ENCODE data around the gene RASSF3. TPM values are rescaled to one million over a fixed set of nuclear protein-coding genes. Genes with fewer than 3 reads are reported as not detected.

The RASSF3 gene
- total RNA-seq, 2 experiments from 2014 or later = 40.4 to 41.6 TPM

DNA sequence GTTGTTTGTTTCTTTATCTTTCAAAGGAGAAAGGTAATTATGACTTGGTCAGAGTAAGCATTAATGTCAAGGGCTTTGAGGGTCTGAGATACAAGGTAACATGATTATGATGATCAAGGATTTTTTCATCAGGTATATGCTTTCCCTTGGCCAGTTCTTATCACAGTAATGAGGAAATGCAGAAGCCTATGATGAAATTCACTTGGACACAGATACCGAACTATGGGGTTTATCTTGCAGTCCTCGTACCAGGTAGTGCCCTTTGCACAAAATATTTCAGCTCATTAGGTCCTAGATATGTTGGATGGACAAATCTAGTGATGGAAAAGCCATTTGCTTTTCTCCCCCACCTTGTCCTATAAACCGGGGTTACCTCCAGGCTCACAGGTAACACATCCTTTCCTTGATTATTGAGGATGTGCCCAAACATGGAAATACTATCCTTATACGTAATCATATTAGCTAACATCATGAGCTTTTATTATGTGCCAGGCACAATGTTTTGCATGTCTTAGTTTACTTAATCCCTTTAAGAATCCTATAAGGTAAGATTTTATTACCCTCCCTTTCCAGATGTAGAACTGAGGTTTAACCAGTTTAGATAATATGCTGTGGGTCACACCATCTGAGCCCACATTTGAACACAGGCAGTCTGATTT is 7.0 kb upstream of the RASSF3 start:
- intact Hi-C loops (cut with micrococcal nuclease) = no loop called here
- TF ChIP-seq, protein P1, sequence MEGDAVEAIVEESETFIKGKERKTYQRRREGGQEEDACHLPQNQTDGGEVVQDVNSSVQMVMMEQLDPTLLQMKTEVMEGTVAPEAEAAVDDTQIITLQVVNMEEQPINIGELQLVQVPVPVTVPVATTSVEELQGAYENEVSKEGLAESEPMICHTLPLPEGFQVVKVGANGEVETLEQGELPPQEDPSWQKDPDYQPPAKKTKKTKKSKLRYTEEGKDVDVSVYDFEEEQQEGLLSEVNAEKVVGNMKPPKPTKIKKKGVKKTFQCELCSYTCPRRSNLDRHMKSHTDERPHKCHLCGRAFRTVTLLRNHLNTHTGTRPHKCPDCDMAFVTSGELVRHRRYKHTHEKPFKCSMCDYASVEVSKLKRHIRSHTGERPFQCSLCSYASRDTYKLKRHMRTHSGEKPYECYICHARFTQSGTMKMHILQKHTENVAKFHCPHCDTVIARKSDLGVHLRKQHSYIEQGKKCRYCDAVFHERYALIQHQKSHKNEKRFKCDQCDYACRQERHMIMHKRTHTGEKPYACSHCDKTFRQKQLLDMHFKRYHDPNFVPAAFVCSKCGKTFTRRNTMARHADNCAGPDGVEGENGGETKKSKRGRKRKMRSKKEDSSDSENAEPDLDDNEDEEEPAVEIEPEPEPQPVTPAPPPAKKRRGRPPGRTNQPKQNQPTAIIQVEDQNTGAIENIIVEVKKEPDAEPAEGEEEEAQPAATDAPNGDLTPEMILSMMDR (IDR thresholded peaks at IDR 0.05) = no peak
- H3K27me3 Mint-ChIP-seq = no peaks in the 10 kb centered on the region

DNA sequence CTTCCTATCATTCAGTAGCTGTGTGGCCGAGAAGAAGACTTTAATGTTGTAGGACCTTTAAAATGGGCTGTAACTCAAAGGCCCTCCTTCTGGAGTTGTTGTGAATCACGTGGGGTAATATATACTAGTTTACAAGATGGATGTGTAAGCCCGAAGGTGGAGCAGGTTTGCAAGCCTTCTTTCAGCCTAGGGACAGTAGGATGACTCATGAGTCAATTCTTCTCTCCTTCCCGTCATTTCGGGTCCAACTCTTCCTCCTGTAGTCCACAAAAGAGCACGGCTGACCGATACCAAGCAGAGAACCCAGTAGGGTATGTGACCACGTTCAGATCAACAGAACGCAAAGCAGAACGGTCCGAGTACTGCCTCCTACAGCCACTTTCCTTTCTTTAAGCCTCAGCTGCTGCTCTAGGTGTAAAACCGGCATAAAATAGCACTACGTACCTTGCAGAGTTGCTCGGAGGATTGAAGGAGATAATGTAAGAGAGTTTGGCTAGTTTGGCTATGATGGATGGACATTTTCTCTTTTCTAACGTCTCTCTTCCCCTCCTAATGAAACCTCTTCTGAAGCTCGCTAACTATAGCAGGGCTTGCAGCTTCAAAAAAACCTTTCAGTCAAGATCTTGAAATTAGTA is 1.3 kb upstream of the RASSF3 start:
- H3K36me3 Mint-ChIP-seq (ENCODE audit: low read depth) = peaks cover 24% of the 10 kb centered on the region
- CTCF ChIA-PET = interaction anchor here (0.8 to 3.9 kb wide), 15 partner anchors 8 to 94 kb away, joined by 3 to 20 read pairs (median 4); no protein-coding TSS in a partner anchor
- DNase-seq = peak; percentile 66
- no peaks in the 10 kb centered on the region for H3K27me3 Mint-ChIP-seq
- H3K9me3 Mint-ChIP-seq = no peaks in the 10 kb centered on the region
- peak overlapping the region; percentile 92 for H3K27ac Mint-ChIP-seq
- peaks cover 23% of the 10 kb centered on the region for H3K4me1 Mint-ChIP-seq (ENCODE audit: low read depth)
- intact Hi-C loops (cut with micrococcal nuclease) = no loop called here
- ATAC-seq = peak; percentile 50
- peak overlapping the region; percentile 80 for H3K4me3 Mint-ChIP-seq
- TF ChIP-seq, protein P1 (IDR thresholded peaks at IDR 0.05) = no peak
- POLR2A ChIA-PET = interaction anchor here (0.8 to 1.7 kb wide), 17 partner anchors 7 to 205 kb away, joined by 3 to 13 read pairs (median 4); partner anchors contain the start of gene XPOT

More for the DNA sequence above, 7.0 kb upstream of the RASSF3 start:
- Mint-ChIP-seq H3K4me3 (no peak overlapping the region), H3K9me3 (no peaks in the 10 kb centered on the region), H3K4me1 (ENCODE audit: low read depth) (peaks cover 18% of the 10 kb centered on the region), H3K36me3 (ENCODE audit: low read depth) (no peaks in the 10 kb centered on the region), H3K27ac (no peak overlapping the region)
- ATAC-seq (no peak), DNase-seq (no peak)
- ChIA-PET CTCF (interaction anchor here (1.4 to 5.0 kb wide), 3 partner anchors 8 to 115 kb away, joined by 3 to 20 read pairs (median 3); no protein-coding TSS in a partner anchor), POLR2A (interaction anchor here (1.4 kb wide), 1 partner anchor 94 kb away, joined by 3 read pairs; no protein-coding TSS in a partner anchor)

DNA sequence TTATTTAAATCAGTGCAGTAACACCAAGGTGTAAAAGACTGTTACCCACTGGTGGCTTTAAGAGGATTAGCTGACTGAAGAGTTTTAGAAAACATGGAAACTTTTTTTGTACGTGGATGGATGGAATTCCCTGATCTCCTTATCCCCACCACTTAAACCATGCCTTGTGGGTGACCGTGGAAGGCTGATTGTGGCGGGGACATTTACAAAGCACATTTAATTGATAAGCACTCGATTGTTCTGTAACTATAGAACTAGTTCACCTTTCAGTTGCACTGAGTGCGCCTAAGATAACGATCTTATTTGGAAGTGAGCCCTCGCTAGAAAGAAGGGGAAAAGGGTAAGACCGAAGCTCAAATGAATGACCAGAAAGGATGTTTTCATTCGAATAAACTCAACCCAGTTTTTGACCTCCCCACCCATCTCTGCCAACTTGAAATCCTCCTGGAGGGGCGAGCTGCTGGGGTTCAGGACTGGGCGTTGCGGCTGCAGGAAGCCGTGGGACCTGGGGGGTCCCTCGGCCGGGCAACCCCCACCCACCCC is 688 bp upstream of the RASSF3 start:
- Mint-ChIP-seq H3K9me3 (no peaks in the 10 kb centered on the region), H3K4me1 (ENCODE audit: low read depth) (peaks cover 28% of the 10 kb centered on the region), H3K27ac (peak overlapping the region; percentile 92), H3K27me3 (no peaks in the 10 kb centered on the region), H3K4me3 (peak overlapping the region; percentile 80), H3K36me3 (ENCODE audit: low read depth) (peaks cover 27% of the 10 kb centered on the region)
- CTCF ChIA-PET = interaction anchor here (0.8 to 3.9 kb wide), 13 partner anchors 8 to 93 kb away, joined by 3 to 20 read pairs (median 4); no protein-coding TSS in a partner anchor
- intact Hi-C loops (cut with micrococcal nuclease) = no loop called here
- ATAC-seq (peak; percentile 3), DNase-seq (no peak)
- POLR2A ChIA-PET = interaction anchor here (0.8 to 2.4 kb wide), 17 partner anchors 9 to 205 kb away, joined by 3 to 13 read pairs (median 5); partner anchors contain the start of gene XPOT
- TF ChIP-seq, protein P1 (IDR thresholded peaks at IDR 0.05) = no peak

DNA sequence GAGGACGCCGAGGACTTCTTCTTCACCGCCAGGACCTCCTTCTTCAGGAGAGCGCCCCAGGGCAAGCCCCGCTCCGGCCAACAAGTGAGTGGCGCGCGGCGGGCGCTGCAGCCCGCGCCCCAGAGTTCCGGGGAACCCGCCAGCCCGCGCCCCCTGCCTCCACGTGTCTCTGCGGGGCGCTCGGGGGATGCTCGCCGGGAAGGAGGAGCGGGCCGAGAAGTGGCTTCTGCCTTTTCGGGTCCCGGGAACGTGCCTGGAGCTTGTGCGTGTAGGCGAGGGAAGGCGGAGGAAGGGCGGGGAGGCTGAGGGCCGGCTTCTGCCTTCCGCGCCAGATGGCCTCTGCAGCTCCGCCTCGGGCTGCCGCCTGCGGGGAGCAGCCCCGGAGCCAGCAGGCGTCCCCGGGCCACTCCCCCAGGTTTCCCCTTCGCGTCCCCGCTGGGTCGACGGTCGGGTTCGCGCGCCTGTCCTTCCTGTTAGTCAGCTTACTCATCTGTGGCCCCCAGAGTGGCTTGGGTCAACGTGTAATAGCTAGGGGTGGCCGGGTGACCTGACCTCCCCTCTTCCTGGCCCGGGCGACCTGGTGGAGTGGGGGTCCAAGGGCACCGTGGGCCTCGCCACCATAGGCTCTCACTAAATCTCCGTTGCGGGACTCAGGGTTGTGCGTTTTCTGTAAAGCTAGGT is 505 bp downstream of the RASSF3 start:
- Mint-ChIP-seq H3K4me3 (peak overlapping the region; percentile 96), H3K9me3 (no peaks in the 10 kb centered on the region), H3K27ac (peak overlapping the region; percentile 96), H3K36me3 (ENCODE audit: low read depth) (peaks cover 36% of the 10 kb centered on the region), H3K4me1 (ENCODE audit: low read depth) (peaks cover 36% of the 10 kb centered on the region), H3K27me3 (no peaks in the 10 kb centered on the region)
- TF ChIP-seq, protein P1 (IDR thresholded peaks at IDR 0.05) = no peak
- peak; percentile 58 for ATAC-seq
- ChIA-PET CTCF (interaction anchor here (0.7 to 2.0 kb wide), 9 partner anchors 14 to 86 kb away, joined by 3 to 21 read pairs (median 5); no protein-coding TSS in a partner anchor), POLR2A (interaction anchor here (0.6 to 2.4 kb wide), 19 partner anchors 10 to 150 kb away, joined by 3 to 11 read pairs (median 5); no protein-coding TSS in a partner anchor)
- intact Hi-C loops (cut with micrococcal nuclease) = no loop called here
- peak; percentile 84 for DNase-seq
